ENCODE measurements around the gene KRTAP2-1. TPM values are rescaled to one million over a fixed set of nuclear protein-coding genes. Genes with fewer than 3 reads are reported as not detected.
"Not testable (repeated sequence)": the region's sequence is repeated elsewhere in the genome, so short reads cannot be mapped to it uniquely, and the experiment has no call there.

The KRTAP2-1 gene
- total and polyA plus RNA-seq, 2 donors from 2014 or later: not detected

- DNase-seq (no peak), FAIRE-seq (no peak)
- Histone ChIP-seq H3K27ac (ENCODE audit: low read depth in 2 of 2, low read length in 2 of 2) (no peak overlapping the region), H3K4me3 (ENCODE audit: low read length in 3 of 3) (no peak overlapping the region), H3K9me3 (ENCODE audit: control insufficient read depth in 2 of 3, insufficient read depth in 1 of 3, low read length in 3 of 3) (no peaks in the 10 kb centered on the region), H3K27me3 (ENCODE audit: control insufficient read depth, insufficient read depth, low read length) (no peaks in the 10 kb centered on the region), H3K4me1 (ENCODE audit: control insufficient read depth in 2 of 3, insufficient read depth in 2 of 3, low read depth in 1 of 3, low read length in 3 of 3) (no peaks in the 10 kb centered on the region), H3K36me3 (ENCODE audit: control insufficient read depth in 2 of 3, insufficient read depth in 3 of 3, low read length in 3 of 3) (no peaks in the 10 kb centered on the region), H3K9ac (ENCODE audit: low read length in 3 of 3) (no peak overlapping the region)
- intact Hi-C loops (cut with DNase I): no loop called here
- TF ChIP-seq, protein P1, sequence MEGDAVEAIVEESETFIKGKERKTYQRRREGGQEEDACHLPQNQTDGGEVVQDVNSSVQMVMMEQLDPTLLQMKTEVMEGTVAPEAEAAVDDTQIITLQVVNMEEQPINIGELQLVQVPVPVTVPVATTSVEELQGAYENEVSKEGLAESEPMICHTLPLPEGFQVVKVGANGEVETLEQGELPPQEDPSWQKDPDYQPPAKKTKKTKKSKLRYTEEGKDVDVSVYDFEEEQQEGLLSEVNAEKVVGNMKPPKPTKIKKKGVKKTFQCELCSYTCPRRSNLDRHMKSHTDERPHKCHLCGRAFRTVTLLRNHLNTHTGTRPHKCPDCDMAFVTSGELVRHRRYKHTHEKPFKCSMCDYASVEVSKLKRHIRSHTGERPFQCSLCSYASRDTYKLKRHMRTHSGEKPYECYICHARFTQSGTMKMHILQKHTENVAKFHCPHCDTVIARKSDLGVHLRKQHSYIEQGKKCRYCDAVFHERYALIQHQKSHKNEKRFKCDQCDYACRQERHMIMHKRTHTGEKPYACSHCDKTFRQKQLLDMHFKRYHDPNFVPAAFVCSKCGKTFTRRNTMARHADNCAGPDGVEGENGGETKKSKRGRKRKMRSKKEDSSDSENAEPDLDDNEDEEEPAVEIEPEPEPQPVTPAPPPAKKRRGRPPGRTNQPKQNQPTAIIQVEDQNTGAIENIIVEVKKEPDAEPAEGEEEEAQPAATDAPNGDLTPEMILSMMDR (IDR thresholded peaks at IDR 0.05; ENCODE audit: borderline replicate concordance, extremely low read depth, insufficient read depth): no peak
Measured at GRCh38 chr17:41049110-41049509, 2.0 kb upstream of the KRTAP2-1 start.

GRCh38 chr17:41048441-41048840, 1.3 kb upstream of the KRTAP2-1 start:
- FAIRE-seq (no peak), DNase-seq (no peak)
- Histone ChIP-seq H3K9ac (ENCODE audit: low read length in 3 of 3) (no peak overlapping the region), H3K27ac (ENCODE audit: low read depth in 2 of 2, low read length in 2 of 2) (no peak overlapping the region), H3K27me3 (ENCODE audit: control insufficient read depth, insufficient read depth, low read length) (no peaks in the 10 kb centered on the region), H3K4me3 (ENCODE audit: low read length in 3 of 3) (no peak overlapping the region), H3K36me3 (ENCODE audit: control insufficient read depth in 2 of 3, insufficient read depth in 3 of 3, low read length in 3 of 3) (no peaks in the 10 kb centered on the region), H3K4me1 (ENCODE audit: control insufficient read depth in 2 of 3, insufficient read depth in 2 of 3, low read depth in 1 of 3, low read length in 3 of 3) (no peaks in the 10 kb centered on the region), H3K9me3 (ENCODE audit: control insufficient read depth in 2 of 3, insufficient read depth in 1 of 3, low read length in 3 of 3) (no peaks in the 10 kb centered on the region)
- intact Hi-C loops (cut with DNase I): no loop called here
- TF ChIP-seq, protein P1 (IDR thresholded peaks at IDR 0.05; ENCODE audit: borderline replicate concordance, extremely low read depth, insufficient read depth): no peak

DNA sequence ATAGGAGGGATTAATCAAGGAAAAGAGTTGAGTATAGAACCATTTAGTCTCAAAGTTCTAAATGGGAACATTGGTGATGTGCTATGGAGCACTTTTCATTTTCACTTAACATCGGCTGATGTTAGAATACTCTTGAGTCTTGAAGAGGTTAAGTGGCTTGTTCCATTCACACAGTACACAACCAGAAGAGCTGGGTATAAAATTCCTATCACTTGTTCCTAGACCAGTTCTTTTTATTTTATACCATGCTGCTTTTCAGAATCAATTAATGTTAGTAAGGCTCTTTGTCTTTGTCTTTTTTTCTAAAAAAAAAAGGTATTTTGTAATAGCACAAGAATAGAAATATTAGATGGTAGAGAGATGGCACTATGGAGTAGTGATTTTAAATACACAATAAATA, 4.2 kb downstream of the KRTAP2-1 start:
- TF ChIP-seq, protein P1 (IDR thresholded peaks at IDR 0.05; ENCODE audit: borderline replicate concordance, extremely low read depth, insufficient read depth): no peak
- intact Hi-C loops (cut with DNase I): no loop called here
- FAIRE-seq: no peak
- Histone ChIP-seq H3K27ac (ENCODE audit: low read depth in 2 of 2, low read length in 2 of 2) (no peak overlapping the region), H3K9me3 (ENCODE audit: control insufficient read depth in 2 of 3, insufficient read depth in 1 of 3, low read length in 3 of 3) (peaks cover 0 to 4% (median 0%) of the 10 kb centered on the region in 3 donors), H3K27me3 (ENCODE audit: control insufficient read depth, insufficient read depth, low read length) (no peaks in the 10 kb centered on the region), H3K4me3 (ENCODE audit: low read length in 3 of 3) (no peak overlapping the region), H3K9ac (ENCODE audit: low read length in 3 of 3) (no peak overlapping the region), H3K36me3 (ENCODE audit: control insufficient read depth in 2 of 3, insufficient read depth in 3 of 3, low read length in 3 of 3) (no peaks in the 10 kb centered on the region), H3K4me1 (ENCODE audit: control insufficient read depth in 2 of 3, insufficient read depth in 2 of 3, low read depth in 1 of 3, low read length in 3 of 3) (no peaks in the 10 kb centered on the region)
- no peak for DNase-seq

- H3K9me3 ChIP-seq (ENCODE audit: control insufficient read depth in 2 of 3, insufficient read depth in 1 of 3, low read length in 3 of 3); intact Hi-C loops (cut with DNase I); DNase-seq; FAIRE-seq; H3K4me1 ChIP-seq (ENCODE audit: control insufficient read depth in 2 of 3, insufficient read depth in 2 of 3, low read depth in 1 of 3, low read length in 3 of 3); H3K36me3 ChIP-seq (ENCODE audit: control insufficient read depth in 2 of 3, insufficient read depth in 3 of 3, low read length in 3 of 3); H3K27ac ChIP-seq (ENCODE audit: low read depth in 2 of 2, low read length in 2 of 2); H3K27me3 ChIP-seq (ENCODE audit: control insufficient read depth, insufficient read depth, low read length); H3K4me3 ChIP-seq (ENCODE audit: low read length in 3 of 3); H3K9ac ChIP-seq (ENCODE audit: low read length in 3 of 3): not testable (repeated sequence)
Measured at GRCh38 chr17:41040783-41041571, 6.1 kb downstream of the KRTAP2-1 start, which contains the start of gene KRTAP1-1. TSS of gene KRTAP1-1 (minus strand) at chr17:41041450. CDS start at chr17:41041397, 53 bp downstream.

All from kidney (tissue), 14 donors.